ENCODE data around the gene TNPO2.
"Not testable (repeated sequence)": the region's sequence is repeated elsewhere in the genome, so short reads cannot be mapped to it uniquely, and the experiment has no call there.

The TNPO2 gene

GRCh38 chr19:12705169-12705568, 18.6 kb downstream of the TNPO2 start:
- no peak for DNase-seq

- DNase-seq = no peak
Measured at GRCh38 chr19:12703046-12703445, 20.7 kb downstream of the TNPO2 start.

- DNase-seq = no peak
Measured at GRCh38 chr19:12701596-12702282, 22.0 kb downstream of the TNPO2 start.

GRCh38 chr19:12698138-12698537, 25.6 kb downstream of the TNPO2 start:
- DNase-seq = no peak

- DNase-seq = not testable (repeated sequence)
Measured at GRCh38 chr19:12697425-12697824, 26.3 kb downstream of the TNPO2 start.

GRCh38 chr19:12696366-12697335, 27.1 kb downstream of the TNPO2 start, which contains the start of gene FBXW9:
FBXW9 (minus strand) TSS chr19:12696631; CDS start chr19:12696581, 50 bp downstream.
- peak; percentile 91 to 97 for DNase-seq

- DNase-seq = peak in 1 of 2 donors; percentile 27
Measured at GRCh38 chr19:12695997-12696365, 27.8 kb downstream of the TNPO2 start.

GRCh38 chr19:12695514-12695913, 28.2 kb downstream of the TNPO2 start:
- DNase-seq = no peak

GRCh38 chr19:12695096-12695495, 28.6 kb downstream of the TNPO2 start:
- no peak for DNase-seq

GRCh38 chr19:12694641-12695040, 29.1 kb downstream of the TNPO2 start:
- no peak for DNase-seq

- no peak for DNase-seq
Measured at GRCh38 chr19:12692960-12693359, 30.8 kb downstream of the TNPO2 start.

GRCh38 chr19:12689581-12690216, 34.0 kb downstream of the TNPO2 start:
- DNase-seq = no peak

GRCh38 chr19:12689012-12689411, 34.7 kb downstream of the TNPO2 start:
- no peak for DNase-seq

GRCh38 chr19:12687496-12688196, 36.1 kb downstream of the TNPO2 start, which contains the start of gene GNG14:
GNG14 (plus strand) TSS chr19:12687998; CDS start chr19:12688049, 51 bp downstream.
- DNase-seq = no peak

GRCh38 chr19:12685831-12686230, 37.9 kb downstream of the TNPO2 start:
- no peak for DNase-seq

GRCh38 chr19:12681074-12681987, 42.4 kb downstream of the TNPO2 start, which contains the start of gene DHPS:
DHPS (minus strand) TSS chr19:12681880; CDS start chr19:12681766, 114 bp downstream.
- DNase-seq = peak; percentile 88 to 92

GRCh38 chr19:12680034-12680433, 43.7 kb downstream of the TNPO2 start:
- DNase-seq = no peak

- DNase-seq = not testable (repeated sequence)
Measured at GRCh38 chr19:12678039-12678438, 45.7 kb downstream of the TNPO2 start.

- no peak for DNase-seq
Measured at GRCh38 chr19:12676928-12677327, 46.8 kb downstream of the TNPO2 start.

- DNase-seq = peak; percentile 82 to 90
Measured at GRCh38 chr19:12676384-12676792, 47.3 kb downstream of the TNPO2 start.

- DNase-seq = no peak
Measured at GRCh38 chr19:12675940-12676339, 47.8 kb downstream of the TNPO2 start.
